Measurements from ENCODE around the gene SLC41A2.

SLC41A2 gene

DNA sequence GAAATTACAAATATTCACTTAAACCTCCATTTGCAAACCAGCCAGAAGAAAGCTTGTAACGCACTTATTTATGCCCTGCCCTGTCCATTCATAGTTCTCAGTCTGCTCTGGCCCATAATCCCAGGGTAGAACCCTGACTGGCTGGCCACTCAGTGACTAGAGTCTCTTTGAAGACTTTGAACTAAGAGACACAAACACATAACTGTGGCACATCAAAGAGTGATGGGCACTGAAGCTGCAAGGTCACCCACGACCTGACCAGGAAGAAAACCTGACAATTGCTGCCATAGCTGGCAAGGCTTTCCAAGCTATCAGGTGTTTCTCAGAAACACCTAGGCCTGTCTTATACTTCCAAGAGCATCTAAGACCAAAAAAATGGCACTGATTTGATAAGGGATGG, 28.7 kb downstream of the SLC41A2 start:
- no peak for DNase-seq

DNA sequence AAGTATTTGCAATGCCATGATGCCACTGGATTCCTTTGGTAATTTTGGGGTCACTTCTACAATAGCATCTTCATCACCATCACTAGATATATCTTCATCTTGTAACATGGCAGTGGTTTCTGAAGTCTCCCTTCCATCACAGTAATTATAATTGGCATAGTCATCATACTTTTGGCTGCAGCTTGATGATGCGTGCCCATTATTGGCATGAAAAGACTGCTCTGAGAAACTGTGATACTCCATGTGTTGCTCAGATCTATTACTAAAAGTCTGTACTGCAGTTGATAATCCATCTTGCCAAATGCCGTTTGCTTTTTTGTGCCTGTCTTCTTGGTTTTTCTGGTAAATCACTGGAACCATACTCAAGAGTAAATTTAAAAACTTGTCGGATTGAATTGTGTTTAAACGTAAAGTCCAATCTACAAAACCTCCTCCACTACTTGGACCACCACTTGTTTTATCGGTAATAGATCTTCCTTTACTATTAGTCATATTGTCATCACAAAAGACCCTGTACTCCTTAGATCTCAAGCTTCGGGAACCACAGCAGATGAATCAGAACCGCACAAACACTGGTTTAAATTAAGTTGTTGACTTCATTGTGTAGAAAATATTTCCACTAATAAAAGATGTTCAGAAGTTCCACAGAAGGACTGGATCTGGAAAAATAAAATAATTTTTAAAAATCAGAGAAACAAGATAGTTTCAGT, 29.9 kb downstream of the SLC41A2 start:
- no peak for DNase-seq

DNA sequence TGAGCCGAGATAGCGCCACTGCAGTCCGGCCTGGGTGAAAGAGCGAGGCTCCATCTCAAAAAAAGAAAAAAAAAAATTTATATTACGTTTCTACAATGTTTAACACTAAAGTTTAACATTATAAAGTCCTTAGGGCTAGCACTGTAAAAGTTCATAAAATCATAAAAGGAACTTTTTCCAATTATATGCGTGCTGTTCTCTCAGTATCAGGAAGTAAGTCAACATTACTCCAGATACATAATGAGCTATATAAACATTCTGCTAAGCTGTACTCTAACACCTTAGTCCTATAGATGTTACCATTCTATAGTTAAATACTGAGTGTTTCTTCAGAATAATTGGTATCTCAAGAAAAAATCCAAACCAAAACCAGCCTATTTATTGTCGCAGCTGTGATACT, 32.6 kb downstream of the SLC41A2 start:
- no peak for DNase-seq

DNA sequence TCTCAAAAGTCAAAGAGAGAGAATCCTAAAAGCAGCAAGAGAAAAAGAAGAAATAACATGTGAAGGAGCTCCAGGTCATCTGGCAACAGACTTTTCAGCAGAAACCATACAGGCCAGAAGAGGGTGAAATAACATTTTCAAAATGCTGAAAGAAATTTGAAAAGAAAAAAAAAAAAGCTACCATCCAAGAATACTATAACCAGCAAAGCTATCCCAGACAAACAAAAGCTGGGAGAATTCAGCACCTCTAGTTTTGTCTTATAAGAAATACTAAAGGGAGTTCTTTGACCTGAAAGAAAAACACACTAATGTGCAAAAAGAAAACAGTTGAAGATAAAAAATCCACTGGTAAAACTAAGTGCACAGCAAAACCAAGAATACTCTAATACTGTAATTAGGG, 36.8 kb downstream of the SLC41A2 start:
- no peak for DNase-seq

DNA sequence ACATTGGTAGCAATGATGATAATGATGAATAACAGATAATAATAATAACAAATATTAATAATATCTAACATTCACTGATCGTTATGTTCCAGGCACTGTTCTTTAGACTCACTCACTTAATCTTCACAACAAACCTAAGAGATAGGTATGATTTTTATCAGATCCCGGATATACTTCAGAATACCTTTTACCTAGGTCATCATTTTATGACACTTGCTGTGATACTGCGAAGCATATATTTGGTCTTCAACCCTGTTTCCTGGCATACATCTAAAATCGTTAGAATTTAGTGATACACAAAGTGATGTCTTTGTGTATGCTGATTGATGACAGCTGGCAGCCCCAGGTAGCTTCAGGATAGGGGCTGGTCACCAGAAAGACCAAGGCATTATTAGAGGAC, 46.1 kb downstream of the SLC41A2 start:
- no peak for DNase-seq

DNA sequence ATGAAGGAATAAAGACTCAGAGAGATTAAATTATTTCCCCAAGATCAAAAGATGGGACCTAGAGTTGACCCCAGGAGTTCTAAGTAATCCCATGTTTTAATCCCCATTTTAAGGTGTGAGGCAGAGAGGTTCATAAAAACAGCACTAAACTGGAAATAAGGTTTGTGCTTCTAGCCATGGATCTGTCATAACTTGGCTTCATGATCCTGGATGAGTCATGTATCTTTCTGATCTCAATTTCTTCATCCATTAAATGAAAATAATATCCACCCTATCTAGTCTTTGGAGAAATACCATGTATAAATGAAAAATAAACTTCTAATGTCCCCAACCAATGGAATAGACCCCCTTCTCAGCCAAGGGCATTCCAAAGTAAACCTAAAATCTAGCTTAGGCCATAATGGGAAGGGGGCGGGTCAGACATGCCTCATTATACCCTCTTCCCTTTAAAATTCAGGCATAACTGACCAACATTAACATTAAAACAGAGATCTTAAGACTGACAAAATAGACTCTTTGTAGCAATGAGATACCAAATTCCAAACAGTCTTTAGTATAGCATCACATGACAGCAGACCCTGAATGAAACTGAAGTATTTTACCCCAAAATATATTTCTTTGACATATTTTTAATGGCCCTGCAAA, 47.8 kb downstream of the SLC41A2 start:
- DNase-seq = no peak

DNA sequence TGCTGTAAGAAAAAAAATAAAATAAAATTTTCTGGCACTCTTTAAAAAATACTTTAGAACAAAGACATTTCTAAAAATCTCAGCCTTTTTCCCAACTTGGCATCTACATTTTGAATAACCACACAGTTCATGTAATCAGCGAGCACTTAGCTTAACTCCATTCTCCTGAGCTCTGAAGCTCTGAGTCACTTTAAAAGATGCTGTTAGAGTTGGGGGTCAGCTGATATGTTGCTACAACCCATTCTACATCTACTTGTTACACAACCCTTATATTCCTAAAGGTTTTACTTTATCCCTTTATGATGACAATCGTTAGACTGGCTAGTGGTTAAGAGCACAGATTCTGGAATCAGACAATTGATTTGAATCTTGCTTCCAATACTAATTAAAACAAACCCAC, 48.3 kb downstream of the SLC41A2 start:
- DNase-seq = no peak

Data from NCI-H524 treated with DMSO at 0.1 percent for 48 hours (cell line).